ENCODE results near the gene ABCA6. TPM values are rescaled to one million over a fixed set of nuclear protein-coding genes. Genes with fewer than 3 reads are reported as not detected.

Gene ABCA6
- total and polyA plus RNA-seq, 9 of the 15 experiments (the other 6 are each of a cell fraction or from before 2014, with no cell fraction given) = 0.06 to 0.73 (median 0.15) TPM

DNA sequence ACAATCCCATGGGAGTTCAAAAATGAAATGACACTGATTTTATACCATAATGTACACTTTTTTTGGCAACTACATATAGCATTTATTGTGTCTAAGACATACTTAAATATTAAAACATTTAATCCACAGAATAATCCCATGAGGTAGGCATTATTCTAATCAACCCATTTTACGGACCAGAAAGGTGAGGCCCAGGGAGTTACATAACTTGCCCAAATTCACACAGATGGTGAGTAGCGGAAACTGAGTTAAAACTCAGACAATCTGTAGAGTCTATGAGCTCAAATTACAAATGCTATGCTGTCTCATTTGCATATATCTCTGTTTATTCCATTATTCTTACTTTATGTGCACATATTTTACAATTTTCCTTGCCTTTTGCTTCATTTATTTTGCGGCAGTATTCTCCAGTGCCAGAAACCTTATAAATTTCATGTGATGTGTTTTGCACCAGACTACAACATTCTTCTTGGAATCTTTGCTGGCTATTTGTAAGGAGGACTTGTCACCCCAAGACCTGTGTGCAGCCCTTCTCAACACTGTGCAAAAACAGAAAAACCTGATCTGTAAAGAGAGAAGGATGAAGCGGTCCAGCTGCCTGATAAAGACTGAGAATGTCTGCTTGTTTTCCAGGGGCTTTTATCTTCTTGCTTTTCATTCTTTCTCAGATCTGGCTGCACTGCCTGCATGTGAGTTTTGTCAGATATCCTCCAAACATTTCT, 78.7 kb downstream of the ABCA6 start:
- no peak overlapping the region for H3K4me2 ChIP-seq (ENCODE audit: insufficient read depth, low read length)
- CTCF ChIA-PET (ENCODE audit: low intra/inter-chr PET ratio) = no interaction called here
- BruUV-seq (replicated peaks) = no TSS peak

More for the DNA sequence above, 78.7 kb downstream of the ABCA6 start:
- no peaks in the 10 kb centered on the region for H3K9me1 ChIP-seq (ENCODE audit: control insufficient read depth, insufficient read depth, low read length)
- no peak for FAIRE-seq
- H3K4me3 ChIP-seq = no peak overlapping the region
- WGBS (ENCODE audit: insufficient coverage, low coverage, missing lambda C conversion rate) = 80% methylated on average over 4 of the region's 4 CpGs
- no peaks in the 10 kb centered on the region for H3K36me3 ChIP-seq (ENCODE audit: control insufficient read depth, insufficient read depth, low read length)
- in situ Hi-C loops (cut with MboI) = no loop called here
- DNase-seq (ENCODE audit: extremely low read depth in 1 of 4, low spot score in 3 of 4) = no peak
- intact Hi-C loops (cut with micrococcal nuclease) = no loop called here
- H2AFZ ChIP-seq (ENCODE audit: low read depth, low read length) = peak overlapping the region; percentile 18; the same call in 1 of the 2 replicates
- POLR2A ChIA-PET = no interaction called here
- no peaks in the 10 kb centered on the region for H4K20me1 ChIP-seq (replicated peaks; ENCODE audit: control insufficient read depth, insufficient read depth, low read length)
- no peaks in the 10 kb centered on the region for H3K9me3 ChIP-seq (replicated peaks; ENCODE audit: control insufficient read depth, insufficient read depth, low read depth, low read length)
- no peak for ATAC-seq
- no peak overlapping the region for H3K27ac ChIP-seq (ENCODE audit: extremely low read depth, low read depth, low read length)
- TF ChIP-seq PHF21A (IDR thresholded peaks at IDR 0.05; ENCODE audit: borderline replicate concordance, low read depth) (no peak), RBM25 (IDR thresholded peaks at IDR 0.05; ENCODE audit: low read depth, low read length, severe bottlenecking) (peak; percentile 76), ZNF436 (CRISPR knock-in tag; IDR thresholded peaks at IDR 0.05) (no peak), CEBPZ (IDR thresholded peaks at IDR 0.05; ENCODE audit: borderline replicate concordance, low read depth, low read length) (no peak), STAT6 (CRISPR knock-in tag; IDR thresholded peaks at IDR 0.05) (no peak), BCOR (IDR thresholded peaks at IDR 0.05) (peak; percentile 48; the same call in 1 of the 2 replicates)
- H3K4me1 ChIP-seq (replicated peaks in 1 of 2; ENCODE audit: control insufficient read depth in 2 of 2, insufficient read depth in 2 of 2, low read length in 2 of 2) = peaks cover 10 to 11% of the 10 kb centered on the region in 2 experiments; a peak in 2 of 5 replicates
- no peaks in the 10 kb centered on the region for H3K27me3 ChIP-seq (ENCODE audit: control insufficient read depth in 2 of 2, insufficient read depth in 2 of 2, low read length in 2 of 2)
- H3K9ac ChIP-seq (ENCODE audit: insufficient read depth in 1 of 2, low read depth in 2 of 2, low read length in 2 of 2) = no peak overlapping the region
- no peaks in the 10 kb centered on the region for H3K79me2 ChIP-seq (ENCODE audit: control insufficient read depth, insufficient read depth, low read length)

Measured in K562 (cell line).